Sigmoid colon (tissue), 7 donors: ENCODE results near the gene PSKH1. TPM values are rescaled to one million over a fixed set of nuclear protein-coding genes. Genes with fewer than 3 reads are reported as not detected.
A peak's percentile ranks its signal among the peaks of the same experiment; 100 is the strongest.

Experiments used
- DNase-seq: peaks from one replicate; pipeline ENCODE4 v3.0.0-alpha.2; 2019
- H3K27ac ChIP-seq, 4 donors: fragments of 200-600 bp; sonication (generic); one replicate each; pipeline ENCODE4 v1.5.1; 2016 to 2019; ENCODE audit warnings: mild to moderate bottlenecking in 1 of 4
- H3K27me3 ChIP-seq, 3 donors: fragments of 200-600 bp; sonication (generic); one replicate each; pipeline ENCODE4 v1.5.1; 2019; ENCODE audit warnings: mild to moderate bottlenecking in 1 of 3
- H3K36me3 ChIP-seq, 4 donors: fragments of 200-600 bp; sonication (generic); one replicate each; pipeline ENCODE4 v1.5.1; 2016 to 2019
- H3K4me1 ChIP-seq, 4 donors: fragments of 200-600 bp; sonication (generic); one replicate each; pipeline ENCODE4 v1.5.1; 2017 to 2019
- H3K4me3 ChIP-seq, 4 donors: fragments of 200-600 bp; sonication (generic); one replicate each; pipeline ENCODE4 v1.5.1; 2017 to 2019; ENCODE audit warnings: mild to moderate bottlenecking in 2 of 4, moderate library complexity in 1 of 4
- H3K9me3 ChIP-seq, 4 donors: fragments of 200-600 bp in 3 of 4; sonication (generic) in 3 of 4; one replicate each; pipeline versions ENCODE4 v1.5.1 to v1.6.1; 2013 to 2019
- CTCF ChIP-seq, 4 experiments: fragments of 450-650 bp in 3 of 4; fragments of 200-600 bp in 1 of 4; IDR thresholded peaks; one replicate each; pipeline ENCODE4 v1.5.1; 2016 to 2019; ENCODE audit warnings: antibody characterized with exemption in 4 of 4, mild to moderate bottlenecking in 3 of 4, moderate library complexity in 2 of 4
- EP300 ChIP-seq, 4 donors: sonication (generic); formaldehyde crosslinking; IDR thresholded peaks; one replicate each; pipeline ENCODE4 v1.6.1; 2017; ENCODE audit warnings: antibody characterized with exemption in 4 of 4
- POLR2A ChIP-seq, 2 donors: fragments of 450-650 bp; IDR thresholded peaks; one replicate each; pipeline ENCODE4 v1.6.1; 2016; ENCODE audit warnings: antibody characterized with exemption in 2 of 2, mild to moderate bottlenecking in 2 of 2, moderate library complexity in 2 of 2
- POLR2AphosphoS5 ChIP-seq, 4 donors: sonication (generic); formaldehyde crosslinking; IDR thresholded peaks; one replicate each; pipeline ENCODE4 v1.6.1; 2017; ENCODE audit warnings: antibody characterized with exemption in 4 of 4
- WGBS, 2 donors: extraction: QIAGEN DNeasy Blood & Tissue Kit; methylation state at CpG; one replicate each; pipeline ENCODE4 v1.1.7; 2013; 5-methylcytosine and 5-hydroxymethylcytosine counted together
- intact Hi-C: fragments of 100-400 bp; cut with DNase I; formaldehyde crosslinking; loops from one replicate; pipeline ENCODE4 v1.15.1; 2023
- polyA plus RNA-seq, 3 donors: library from polyadenylated mRNA; stranded (reverse); fragments of 200-250 nt; gene quantifications; one replicate each; pipeline ENCODE4 v1.2.3, GENCODE V29; 2013
- total RNA-seq, 4 donors: library from RNA; depleted of rRNA; stranded (reverse); fragments of >200 nt; gene quantifications; one replicate each; pipeline ENCODE4 v1.1.0, GENCODE V29; 2016
- donor health status: healthy with polysubstance abuse.
- donor health status: Bipolar disorder and iron deficiency.
- donor health status: healthy.

PSKH1 gene
- total and polyA plus RNA-seq, 7 donors = 13.9 to 29.2 (median 20.8) TPM

DNA sequence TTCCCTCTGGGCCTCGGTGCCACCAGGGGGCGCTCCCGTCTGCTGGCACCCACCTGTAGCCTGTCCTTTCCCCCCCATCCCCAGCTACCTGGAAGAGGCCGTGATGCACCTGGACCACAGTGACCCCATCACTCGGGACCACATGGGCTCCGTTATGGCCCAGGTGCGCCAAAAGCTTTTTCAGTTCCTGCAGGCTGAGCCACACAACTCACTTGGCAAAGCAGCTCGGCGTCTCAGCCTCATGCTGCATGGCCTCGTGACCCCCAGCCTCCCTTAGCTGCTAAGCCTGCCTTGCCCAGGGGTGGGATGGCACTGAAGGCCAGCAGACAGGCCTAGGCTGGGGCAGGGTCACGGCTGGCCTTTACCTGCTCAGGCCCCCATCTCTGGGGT is 9.2 kb upstream of the PSKH1 start:
- Histone ChIP-seq H3K36me3 (peaks cover 45 to 53% (median 47%) of the 10 kb centered on the region in 4 donors), H3K4me3 (no peak overlapping the region), H3K27ac (peak overlapping the region; percentile 64 to 70 (median 68)), H3K27me3 (no peaks in the 10 kb centered on the region), H3K4me1 (peaks cover 0 to 13% (median 9%) of the 10 kb centered on the region in 4 donors), H3K9me3 (no peaks in the 10 kb centered on the region)
- intact Hi-C loops = loop anchor here (1.0 to 5.0 kb wide), 3 partner anchors 37 to 158 kb away; partner anchors contain the start of genes CENPT and NUTF2
- 55 to 62% methylated on average over 11 of the region's 11 CpGs for WGBS, 2 donors
- TF ChIP-seq CTCF (IDR thresholded peaks at IDR 0.05) (peak; percentile 76 to 91 (median 86)), EP300 (IDR thresholded peaks at IDR 0.05) (no peak)
- DNase-seq = peak; percentile 80

GRCh38 chr16:67884684-67885083 is 8.4 kb upstream of the PSKH1 start, which contains the start of gene NRN1L:
Gene NRN1L, plus strand, starts transcription at chr16:67884885. Its CDS starts 19 bp downstream, at chr16:67884904.
- peak within 1 kb of the TSS; percentile 64 to 70 (median 68) for H3K27ac ChIP-seq
- no peaks in the 10 kb centered on the region for H3K27me3 ChIP-seq
- H3K4me1 ChIP-seq = peaks cover 0 to 13% (median 9%) of the 10 kb centered on the region in 4 donors
- peak within 1 kb of the TSS in 3 of 4 donors; percentile 13 to 19 (median 17) for H3K4me3 ChIP-seq
- DNase-seq = peak; percentile 98
- TF ChIP-seq CTCF (IDR thresholded peaks at IDR 0.05) = no peak
- peak in 3 of 4 donors; percentile 36 to 45 (median 39) for TF ChIP-seq POLR2AphosphoS5 (IDR thresholded peaks at IDR 0.05)
- peaks cover 37 to 45% (median 38%) of the 10 kb centered on the region in 4 donors for H3K36me3 ChIP-seq
- 55 to 69% methylated on average over 22 of the region's 22 CpGs for WGBS, 2 donors
- intact Hi-C loops = loop anchor here (2.0 to 5.0 kb wide), 2 partner anchors 38 to 158 kb away; partner anchors contain the start of genes CENPT and NUTF2
- no peaks in the 10 kb centered on the region for H3K9me3 ChIP-seq

DNA sequence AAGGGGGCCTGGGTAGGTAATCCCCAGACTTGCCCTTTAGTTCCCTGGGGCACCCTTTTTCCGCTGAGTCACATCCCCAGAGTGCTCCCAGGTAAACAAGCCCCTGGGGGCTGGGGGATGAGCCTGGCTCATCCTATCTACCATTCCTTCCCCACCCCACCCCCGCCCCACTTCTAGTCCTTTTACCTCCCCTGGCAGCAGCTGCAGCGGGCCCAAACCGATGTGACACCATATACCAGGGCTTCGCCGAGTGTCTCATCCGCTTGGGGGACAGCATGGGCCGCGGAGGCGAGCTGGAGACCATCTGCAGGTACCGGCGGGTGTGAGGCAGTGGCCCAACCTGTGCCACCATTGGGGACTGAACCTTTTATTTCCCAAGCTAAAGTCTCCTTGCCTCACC is 7.5 kb upstream of the PSKH1 start:
- H3K4me1 ChIP-seq = peaks cover 0 to 13% (median 9%) of the 10 kb centered on the region in 4 donors
- peaks cover 28 to 37% (median 30%) of the 10 kb centered on the region in 4 donors for H3K36me3 ChIP-seq
- 92 to 95% methylated on average over 12 of the region's 12 CpGs for WGBS, 2 donors
- TF ChIP-seq EP300 (IDR thresholded peaks at IDR 0.05) (no peak), CTCF (IDR thresholded peaks at IDR 0.05) (no peak), POLR2A (IDR thresholded peaks at IDR 0.05) (no peak), POLR2AphosphoS5 (IDR thresholded peaks at IDR 0.05) (no peak)
- no peaks in the 10 kb centered on the region for H3K9me3 ChIP-seq
- no peak overlapping the region for H3K4me3 ChIP-seq
- no peaks in the 10 kb centered on the region for H3K27me3 ChIP-seq
- no peak for DNase-seq
- H3K27ac ChIP-seq = peak overlapping the region in 2 of 4 donors; percentile 68 to 69
- intact Hi-C loops = loop anchor here (2.0 kb wide), 1 partner anchor 39 kb away; the partner anchor contains the start of genes CENPT and NUTF2

DNA sequence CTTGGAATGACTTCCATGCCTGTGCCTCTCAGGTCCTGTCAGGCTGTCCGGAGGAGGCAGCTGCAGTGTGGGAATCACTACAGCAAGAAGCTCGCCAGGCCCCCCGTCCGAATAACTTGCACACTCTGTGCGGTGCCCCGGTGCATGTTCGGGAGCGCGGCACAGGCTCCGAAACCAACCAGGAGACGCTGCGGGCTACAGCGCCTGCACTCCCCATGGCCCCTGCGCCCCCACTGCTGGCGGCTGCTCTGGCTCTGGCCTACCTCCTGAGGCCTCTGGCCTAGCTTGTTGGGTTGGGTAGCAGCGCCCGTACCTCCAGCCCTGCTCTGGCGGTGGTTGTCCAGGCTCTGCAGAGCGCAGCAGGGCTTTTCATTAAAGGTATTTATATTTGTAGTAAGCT is 7.1 kb upstream of the PSKH1 start:
- H3K27ac ChIP-seq = no peak overlapping the region
- H3K36me3 ChIP-seq = peaks cover 24 to 32% (median 26%) of the 10 kb centered on the region in 4 donors
- no peaks in the 10 kb centered on the region for H3K9me3 ChIP-seq
- no peaks in the 10 kb centered on the region for H3K27me3 ChIP-seq
- WGBS, 2 donors = 96% methylated on average over 19 of the region's 19 CpGs
- TF ChIP-seq POLR2A (IDR thresholded peaks at IDR 0.05) = no peak
- no peak for TF ChIP-seq CTCF (IDR thresholded peaks at IDR 0.05)
- no peak for TF ChIP-seq EP300 (IDR thresholded peaks at IDR 0.05)
- no peak overlapping the region for H3K4me3 ChIP-seq
- no peak for DNase-seq
- H3K4me1 ChIP-seq = peaks cover 0 to 13% (median 9%) of the 10 kb centered on the region in 4 donors
- intact Hi-C loops = loop anchor here (2.0 kb wide), 1 partner anchor 39 kb away; the partner anchor contains the start of genes CENPT and NUTF2

- TF ChIP-seq POLR2A (IDR thresholded peaks at IDR 0.05) (no peak), EP300 (IDR thresholded peaks at IDR 0.05) (no peak), CTCF (IDR thresholded peaks at IDR 0.05) (no peak), POLR2AphosphoS5 (IDR thresholded peaks at IDR 0.05) (no peak)
- no peak for DNase-seq
- H3K36me3 ChIP-seq = peaks cover 20 to 28% (median 21%) of the 10 kb centered on the region in 4 donors
- H3K27me3 ChIP-seq = no peaks in the 10 kb centered on the region
- intact Hi-C loops = no loop called here
- no peak overlapping the region for H3K4me3 ChIP-seq
- 93 to 94% methylated on average over 5 of the region's 5 CpGs for WGBS, 2 donors
- H3K27ac ChIP-seq = no peak overlapping the region
- H3K9me3 ChIP-seq = no peaks in the 10 kb centered on the region
- peaks cover 0 to 13% (median 9%) of the 10 kb centered on the region in 4 donors for H3K4me1 ChIP-seq
Measured at GRCh38 chr16:67886387-67886786, 6.7 kb upstream of the PSKH1 start.
